Smooth muscle cell (in vitro differentiated cells): Measurements from ENCODE around the gene RXFP4. TPM values are rescaled to one million over a fixed set of nuclear protein-coding genes. Genes with fewer than 3 reads are reported as not detected.

Experiments
- DNase-seq: peaks from one replicate; lab custom pipeline; 2025; ENCODE audit not compliant: unreplicated experiment; lab: John Stamatoyannopoulos, UW
- H2AFZ ChIP-seq: fragments of 200-600 bp; sonication (generic); 2 replicates; pipeline ENCODE4 v1.6.0; 2016; ENCODE audit warnings: antibody characterized with exemption, low read depth, mild to moderate bottlenecking
- H3F3A ChIP-seq: fragments of 200-600 bp; sonication (generic); 2 replicates; pipeline ENCODE4 v1.6.0; 2017; ENCODE audit warnings: antibody characterized with exemption, low read depth
- H3K27ac ChIP-seq: fragments of 200-600 bp; sonication (generic); 2 replicates; pipeline ENCODE4 v1.5.1; 2016; ENCODE audit warnings: low read depth, mild to moderate bottlenecking
- H3K27me3 ChIP-seq: fragments of 200-600 bp; sonication (generic); 2 replicates; pipeline ENCODE4 v1.6.1; 2016; ENCODE audit warnings: low read depth, mild to moderate bottlenecking
- H3K36me3 ChIP-seq: fragments of 200-600 bp; sonication (generic); 2 replicates; pipeline ENCODE4 v1.5.1; 2016; ENCODE audit warnings: low read depth
- H3K4me1 ChIP-seq: fragments of 200-600 bp; sonication (generic); 2 replicates; pipeline ENCODE4 v1.5.1; 2016; ENCODE audit warnings: low read depth
- H3K4me2 ChIP-seq: fragments of 200-600 bp; sonication (generic); 2 replicates; pipeline ENCODE4 v1.6.0; 2016; ENCODE audit warnings: mild to moderate bottlenecking
- H3K4me3 ChIP-seq: fragments of 200-600 bp; sonication (generic); 2 replicates; pipeline ENCODE4 v1.5.1; 2016; ENCODE audit warnings: mild to moderate bottlenecking
- H3K79me2 ChIP-seq: fragments of 200-600 bp; sonication (generic); 2 replicates; pipeline ENCODE4 v1.6.0; 2016; ENCODE audit warnings: low read depth, mild to moderate bottlenecking
- H3K9ac ChIP-seq: fragments of 200-600 bp; sonication (generic); 2 replicates; pipeline ENCODE4 v1.6.0; 2016; ENCODE audit warnings: low read depth
- H3K9me3 ChIP-seq: fragments of 200-600 bp; sonication (generic); replicated peaks from 2 replicates; pipeline ENCODE4 v1.5.1; 2016; ENCODE audit warnings: low read depth
- H4K20me1 ChIP-seq: fragments of 200-600 bp; sonication (generic); 2 replicates; pipeline ENCODE4 v1.6.0; 2016; ENCODE audit warnings: low read depth
- WGBS: methylation state at CpG from one replicate; pipeline ENCODE4 v1.1.7; 2016; ENCODE audit warnings: low lambda C conversion rate; 5-methylcytosine and 5-hydroxymethylcytosine counted together
- polyA plus RNA-seq: library from polyadenylated mRNA; unstranded; fragments of >200 nt; fragmentation: Nextera tagmentation; extraction: Ambion mirVana; gene quantifications from 2 replicates; pipeline ENCODE4 v1.2.1, GENCODE V29; 2016
- total RNA-seq: library from RNA; depleted of rRNA; stranded (reverse); fragments of >200 nt; gene quantifications from 2 replicates; pipeline ENCODE4 v1.2.3, GENCODE V29; 2014
- TF ChIP-seq, protein P1 (sequence below): fragments of 200-600 bp; sonication (generic); IDR thresholded peaks from 2 replicates; pipeline ENCODE4 v1.5.1; 2017; ENCODE audit warnings: borderline replicate concordance, mild to moderate bottlenecking, antibody characterized with exemption; ENCODE audit not compliant: insufficient read depth, poor library complexity, severe bottlenecking

Gene RXFP4
- total and polyA plus RNA-seq, 2 experiments from 2014 or later, result 0.66 TPM; not detected in 1

DNA sequence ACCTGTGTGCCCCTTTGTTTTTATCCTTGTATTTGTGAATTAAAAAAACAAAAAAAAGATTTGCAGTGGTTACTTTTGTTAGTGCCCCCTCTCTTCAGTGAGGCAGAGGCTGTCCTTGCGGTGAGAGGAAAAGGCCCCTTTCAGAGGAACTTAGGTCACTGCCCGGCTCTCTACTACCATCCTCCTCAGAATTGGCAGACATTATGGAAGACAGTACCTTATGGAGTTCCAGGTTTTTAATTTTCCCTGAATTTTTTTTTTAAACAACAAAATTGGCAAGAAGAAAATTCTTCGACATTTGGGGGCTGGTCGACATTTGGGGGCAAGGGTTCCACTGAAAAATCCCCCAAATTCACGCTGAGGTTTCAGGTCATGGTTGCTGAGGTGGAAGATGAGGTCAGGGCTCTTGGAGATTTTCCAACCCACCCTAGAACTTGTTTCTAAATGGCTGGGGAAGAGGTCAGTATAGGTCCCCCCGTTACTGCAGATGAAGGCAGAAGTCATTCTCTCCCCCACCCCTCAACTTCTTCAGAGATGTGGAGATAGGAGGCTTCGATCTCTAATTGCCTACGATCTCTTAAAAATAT lies 5.3 kb downstream of the RXFP4 start:
- Histone ChIP-seq H3K9ac (no peak overlapping the region), H4K20me1 (no peaks in the 10 kb centered on the region), H3K9me3 (no peaks in the 10 kb centered on the region), H3K4me3 (no peak overlapping the region), H3K4me1 (no peaks in the 10 kb centered on the region), H3K27ac (no peak overlapping the region), H3F3A (peaks cover 11% of the 10 kb centered on the region), H3K27me3 (no peaks in the 10 kb centered on the region), H3K36me3 (peaks cover 7% of the 10 kb centered on the region), H3K4me2 (no peak overlapping the region), H3K79me2 (no peaks in the 10 kb centered on the region), H2AFZ (no peak overlapping the region)
- 98% methylated on average over 8 of the region's 8 CpGs for WGBS
- TF ChIP-seq, protein P1, sequence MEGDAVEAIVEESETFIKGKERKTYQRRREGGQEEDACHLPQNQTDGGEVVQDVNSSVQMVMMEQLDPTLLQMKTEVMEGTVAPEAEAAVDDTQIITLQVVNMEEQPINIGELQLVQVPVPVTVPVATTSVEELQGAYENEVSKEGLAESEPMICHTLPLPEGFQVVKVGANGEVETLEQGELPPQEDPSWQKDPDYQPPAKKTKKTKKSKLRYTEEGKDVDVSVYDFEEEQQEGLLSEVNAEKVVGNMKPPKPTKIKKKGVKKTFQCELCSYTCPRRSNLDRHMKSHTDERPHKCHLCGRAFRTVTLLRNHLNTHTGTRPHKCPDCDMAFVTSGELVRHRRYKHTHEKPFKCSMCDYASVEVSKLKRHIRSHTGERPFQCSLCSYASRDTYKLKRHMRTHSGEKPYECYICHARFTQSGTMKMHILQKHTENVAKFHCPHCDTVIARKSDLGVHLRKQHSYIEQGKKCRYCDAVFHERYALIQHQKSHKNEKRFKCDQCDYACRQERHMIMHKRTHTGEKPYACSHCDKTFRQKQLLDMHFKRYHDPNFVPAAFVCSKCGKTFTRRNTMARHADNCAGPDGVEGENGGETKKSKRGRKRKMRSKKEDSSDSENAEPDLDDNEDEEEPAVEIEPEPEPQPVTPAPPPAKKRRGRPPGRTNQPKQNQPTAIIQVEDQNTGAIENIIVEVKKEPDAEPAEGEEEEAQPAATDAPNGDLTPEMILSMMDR, result no peak
- no peak for DNase-seq

DNA sequence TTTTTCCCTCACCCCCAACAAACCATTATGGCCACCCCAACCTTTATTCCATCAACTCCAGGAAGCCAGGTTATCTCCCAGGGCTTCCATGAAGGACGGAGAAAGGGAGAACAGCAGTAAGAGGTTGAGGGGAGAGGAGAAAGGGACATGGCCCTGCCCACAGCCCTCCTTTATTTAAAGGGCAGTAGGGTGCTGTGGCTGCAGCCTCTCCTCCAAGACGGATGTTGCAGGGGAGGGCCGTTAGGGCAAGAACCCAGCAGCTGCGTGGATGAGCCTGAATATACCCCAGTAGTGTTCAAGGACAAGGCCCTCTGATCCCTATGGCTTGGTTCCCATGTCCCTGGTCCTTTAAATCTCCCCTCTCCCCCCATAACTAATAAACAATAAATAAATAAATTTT lies 5.9 kb downstream of the RXFP4 start:
- Histone ChIP-seq H3K9me3 (no peaks in the 10 kb centered on the region), H3K79me2 (no peaks in the 10 kb centered on the region), H3K27me3 (no peaks in the 10 kb centered on the region), H3F3A (peaks cover 11% of the 10 kb centered on the region), H3K9ac (no peak overlapping the region), H3K36me3 (peaks cover 7% of the 10 kb centered on the region), H4K20me1 (no peaks in the 10 kb centered on the region), H3K4me2 (no peak overlapping the region), H3K4me3 (no peak overlapping the region), H2AFZ (no peak overlapping the region), H3K27ac (no peak overlapping the region), H3K4me1 (no peaks in the 10 kb centered on the region)
- TF ChIP-seq, protein P1, result no peak
- DNase-seq, result no peak
- WGBS, result 91% methylated on average over 4 of the region's 4 CpGs

DNA sequence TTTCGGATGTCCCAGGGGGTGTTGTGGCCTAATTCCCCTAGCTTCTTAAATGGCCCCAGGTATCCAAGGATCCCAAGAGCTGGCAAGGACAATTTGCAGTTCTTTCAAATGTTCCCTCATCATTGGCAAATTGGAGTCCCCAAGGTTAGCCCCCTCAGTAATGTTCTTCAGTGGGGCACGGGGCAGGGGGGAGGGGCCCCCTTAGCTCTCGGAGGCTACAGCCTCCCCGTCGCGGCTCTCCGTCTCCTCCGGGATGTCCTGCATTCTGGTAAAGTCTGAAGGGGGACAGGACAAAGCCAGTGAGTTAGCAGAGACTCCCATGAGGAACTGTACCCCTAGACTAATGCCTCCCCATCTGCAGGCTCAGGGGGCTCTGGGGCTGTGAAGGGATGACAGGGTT lies 6.3 kb downstream of the RXFP4 start:
- no peaks in the 10 kb centered on the region for H3K4me1 ChIP-seq
- no peaks in the 10 kb centered on the region for H4K20me1 ChIP-seq
- H3K4me3 ChIP-seq, result no peak overlapping the region
- peaks cover 7% of the 10 kb centered on the region for H3K36me3 ChIP-seq
- TF ChIP-seq, protein P1, result no peak
- H3K4me2 ChIP-seq, result no peak overlapping the region
- no peaks in the 10 kb centered on the region for H3K79me2 ChIP-seq
- H2AFZ ChIP-seq, result no peak overlapping the region
- DNase-seq, result no peak
- peaks cover 11% of the 10 kb centered on the region for H3F3A ChIP-seq
- 96% methylated on average over 8 of the region's 8 CpGs for WGBS
- no peak overlapping the region for H3K27ac ChIP-seq
- H3K9ac ChIP-seq, result no peak overlapping the region
- no peaks in the 10 kb centered on the region for H3K27me3 ChIP-seq
- H3K9me3 ChIP-seq, result no peaks in the 10 kb centered on the region

DNA sequence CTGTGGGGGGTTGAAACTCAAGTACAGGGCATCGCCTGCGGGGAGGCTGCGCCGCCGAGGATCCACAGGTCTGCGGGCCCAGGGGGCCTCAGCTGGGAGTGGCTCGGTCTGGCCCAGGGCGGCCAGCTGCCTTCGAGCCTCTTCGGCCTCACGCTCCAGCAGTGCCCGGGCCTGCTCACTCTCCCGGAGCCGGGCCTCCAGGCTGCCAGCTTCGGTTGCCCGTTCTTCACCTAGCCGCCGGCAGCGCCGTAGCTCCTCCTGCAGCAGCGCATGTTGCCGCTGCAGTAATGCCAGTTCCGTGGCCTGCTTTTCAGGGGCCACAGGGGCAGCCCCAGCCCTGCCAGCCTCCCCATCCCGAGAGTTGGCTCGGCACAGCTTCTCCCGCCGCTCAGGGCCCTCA lies 9.4 kb downstream of the RXFP4 start:
- Histone ChIP-seq H3K27ac (no peak overlapping the region), H3K4me2 (no peak overlapping the region), H3K9me3 (no peaks in the 10 kb centered on the region), H3K36me3 (peaks cover 16% of the 10 kb centered on the region), H3F3A (peaks cover 11% of the 10 kb centered on the region), H3K9ac (no peak overlapping the region), H3K4me1 (no peaks in the 10 kb centered on the region), H3K79me2 (no peaks in the 10 kb centered on the region), H4K20me1 (peaks cover 8% of the 10 kb centered on the region), H3K27me3 (no peaks in the 10 kb centered on the region), H2AFZ (no peak overlapping the region), H3K4me3 (no peak overlapping the region)
- WGBS, result 99% methylated on average over 26 of the region's 27 CpGs
- no peak for DNase-seq
- TF ChIP-seq, protein P1, result no peak
